PC-3 (cell line): Measurements from ENCODE around the gene VTCN1. TPM values are rescaled to one million over a fixed set of nuclear protein-coding genes. Genes with fewer than 3 reads are reported as not detected.

Experiments used
- ATAC-seq: fragments of 200-7000 bp; cut with Tn5 transposase; 2 replicates; pipeline ENCODE4 v1.9.1; 2020; ENCODE audit warnings: mild to moderate bottlenecking, moderate library complexity
- BruUV-seq: library from RNA; stranded (reverse); fragments of 400-500 nt; replicated peaks from 2 replicates; lab custom pipeline; 2021; lab: Mats Ljungman, UMichigan
- CTCF ChIA-PET: fragments of 300-600 bp; sonication (Branson Sonifier 250); formaldehyde crosslinking; loops from one replicate; lab custom pipeline; 2022; ENCODE audit warnings: antibody characterized with exemption; lab: Charles Lee
- POLR2A ChIA-PET: fragments of 300-600 bp; sonication (Branson Sonifier 250); formaldehyde crosslinking; loops from one replicate; lab custom pipeline; 2022; ENCODE audit warnings: antibody characterized with exemption; ENCODE audit not compliant: unreplicated experiment; lab: Charles Lee
- DNase-seq: peaks from one replicate; pipeline ENCODE4 v3.0.0-alpha.2; 2015
- H2AFZ ChIP-seq: fragments of 300-600 bp; sonication (generic); 2 replicates; pipeline ENCODE4 v1.6.0; 2016; ENCODE audit warnings: antibody characterized with exemption, low read length
- H3F3A ChIP-seq: fragments of 300-600 bp; sonication (generic); one replicate; pipeline ENCODE4 v1.6.0; 2017; ENCODE audit warnings: antibody characterized with exemption, low read length, control low read depth, mild to moderate bottlenecking; ENCODE audit not compliant: unreplicated experiment
- H3K27ac ChIP-seq: fragments of 300-600 bp; sonication (generic); 2 replicates; pipeline ENCODE4 v1.5.1; 2016; ENCODE audit warnings: mild to moderate bottlenecking, low read length
- H3K27me3 ChIP-seq: fragments of 300-600 bp; sonication (generic); 2 replicates; pipeline ENCODE4 v1.6.1; 2016; ENCODE audit warnings: low read length, mixed read lengths
- H3K36me3 ChIP-seq: fragments of 300-600 bp; sonication (generic); 2 replicates; pipeline ENCODE4 v1.6.1; 2016; ENCODE audit warnings: low read depth, mixed run types, low read length, mixed read lengths
- H3K4me1 ChIP-seq: fragments of 300-600 bp; sonication (generic); 2 replicates; pipeline ENCODE4 v1.5.1; 2016; ENCODE audit warnings: low read length; ENCODE audit not compliant: insufficient read depth
- H3K4me2 ChIP-seq: fragments of 300-600 bp; sonication (generic); 2 replicates; pipeline ENCODE4 v1.6.0; 2016; ENCODE audit warnings: low read length
- H3K4me3 ChIP-seq: fragments of 300-600 bp; sonication (generic); 2 replicates; pipeline ENCODE4 v1.5.1; 2016; ENCODE audit warnings: mild to moderate bottlenecking, low read length, mixed read lengths
- H3K79me2 ChIP-seq: fragments of 300-600 bp; sonication (generic); 2 replicates; pipeline ENCODE4 v1.6.1; 2017; ENCODE audit warnings: low read length, mixed read lengths
- H3K9ac ChIP-seq: fragments of 300-600 bp; sonication (generic); 2 replicates; pipeline ENCODE4 v1.6.0; 2016; ENCODE audit warnings: mild to moderate bottlenecking, low read length
- H3K9me2 ChIP-seq: fragments of 300-600 bp; sonication (generic); replicated peaks from 2 replicates; pipeline ENCODE4 v1.6.1; 2016; ENCODE audit warnings: mixed run types, low read length, mixed read lengths
- H3K9me3 ChIP-seq: fragments of 300-600 bp; sonication (generic); 2 replicates; pipeline ENCODE4 v1.6.1; 2016; ENCODE audit warnings: low read length, mixed read lengths
- H4K20me1 ChIP-seq: fragments of 300-600 bp; sonication (generic); 2 replicates; pipeline ENCODE4 v1.6.1; 2016; ENCODE audit warnings: low read length, mixed read lengths
- EZH2 ChIP-seq: fragments of 300-600 bp; sonication (generic); IDR thresholded peaks from one replicate; pipeline ENCODE4 v1.6.1; 2017; ENCODE audit warnings: antibody characterized with exemption, mild to moderate bottlenecking, low read length; ENCODE audit not compliant: unreplicated experiment
- EZH2phosphoT487 ChIP-seq: fragments of 300-600 bp; sonication (generic); IDR thresholded peaks from 2 replicates; pipeline ENCODE4 v1.6.1; 2018; ENCODE audit warnings: mild to moderate bottlenecking, antibody characterized with exemption, low read length, borderline replicate concordance
- intact Hi-C: fragments of 100-400 bp; cut with micrococcal nuclease; formaldehyde crosslinking; loops from 2 replicates; pipeline ENCODE4 v1.9.0; 2023
- total RNA-seq: library from RNA; depleted of rRNA; stranded (reverse); fragments of >200 nt; gene quantifications from 2 replicates; pipeline ENCODE4 v1.2.3, GENCODE V29; 2014
- TF ChIP-seq, protein P1 (sequence below): fragments of 300-600 bp; sonication (generic); conservative IDR thresholded peaks from 2 replicates; pipeline ENCODE4 v1.5.1; 2017; ENCODE audit warnings: antibody characterized with exemption, low read depth, mild to moderate bottlenecking, low read length

VTCN1 gene
- total RNA-seq, 1 experiment from 2014 or later: not detected

DNA sequence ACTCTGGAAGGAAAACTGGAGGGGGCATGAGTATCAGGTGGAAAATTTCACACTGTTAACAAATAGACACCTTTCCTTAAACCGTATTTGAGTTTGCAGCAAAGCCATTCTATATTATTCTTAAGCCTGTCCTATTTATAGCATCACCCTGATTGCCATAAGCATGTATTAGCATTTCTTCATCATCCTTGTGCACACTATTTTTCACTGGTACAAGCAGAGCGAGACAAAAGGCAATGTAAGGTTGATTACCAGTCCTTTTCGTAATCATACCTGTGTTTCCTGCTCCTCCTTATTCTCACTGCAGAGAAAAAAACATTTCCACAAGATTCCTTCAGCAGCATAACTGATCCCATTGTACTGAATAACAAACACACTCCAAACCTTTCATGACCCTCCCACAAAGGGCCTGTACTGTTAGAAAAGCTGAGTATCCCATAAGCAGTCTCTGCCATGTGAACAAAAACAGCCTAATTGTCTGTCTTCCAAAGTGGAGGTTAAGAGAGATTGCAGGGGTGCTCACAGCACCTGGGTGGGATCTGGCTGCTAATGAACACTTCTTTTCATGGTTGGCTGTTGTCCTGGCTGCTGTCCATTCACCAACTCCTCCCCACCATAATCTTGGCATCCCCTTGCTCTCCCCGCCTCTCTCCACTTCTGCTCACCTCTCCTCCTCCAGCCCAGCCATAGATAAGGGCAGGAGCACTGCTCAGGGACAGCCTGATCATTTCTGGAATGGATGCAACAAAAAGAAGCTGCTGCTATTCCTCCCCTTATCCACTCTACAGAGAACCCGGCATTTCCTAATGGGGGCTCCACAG lies 30.4 kb downstream of the VTCN1 start:
- Histone ChIP-seq H3K4me1 (no peaks in the 10 kb centered on the region), H3K4me3 (no peak overlapping the region), H4K20me1 (no peaks in the 10 kb centered on the region), H3K27me3 (no peaks in the 10 kb centered on the region), H3K9me2 (no peaks in the 10 kb centered on the region), H3K9ac (no peak overlapping the region), H3K9me3 (no peaks in the 10 kb centered on the region), H3K36me3 (no peaks in the 10 kb centered on the region), H2AFZ (no peak overlapping the region), H3K27ac (no peak overlapping the region), H3F3A (no peaks in the 10 kb centered on the region), H3K4me2 (no peak overlapping the region), H3K79me2 (no peaks in the 10 kb centered on the region)
- intact Hi-C loops: no loop called here
- ATAC-seq (no peak), DNase-seq (no peak)
- BruUV-seq: no TSS peak
- POLR2A ChIA-PET: no interaction called here
- no peak for TF ChIP-seq EZH2phosphoT487
- CTCF ChIA-PET: no interaction called here

DNA sequence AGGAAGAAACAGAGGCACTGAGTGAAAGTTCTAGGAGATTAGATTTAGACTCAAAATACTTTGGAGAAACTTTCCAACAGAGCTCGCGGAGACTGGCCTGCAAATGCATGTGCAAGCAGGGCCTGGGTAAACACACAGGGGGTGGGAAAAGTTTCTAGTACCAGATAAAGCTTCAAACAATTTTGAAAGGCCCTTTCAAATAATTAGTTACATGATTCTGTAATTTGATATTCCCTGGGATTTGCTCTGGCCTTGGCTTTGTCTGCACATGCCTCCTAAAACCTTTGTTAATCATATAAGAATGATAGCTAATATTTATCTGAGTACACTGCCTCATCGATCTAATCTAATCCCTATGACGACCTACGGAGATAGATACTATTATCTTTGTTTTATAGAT lies 31.3 kb downstream of the VTCN1 start:
- TF ChIP-seq EZH2: no peak
- TF ChIP-seq, protein P1, sequence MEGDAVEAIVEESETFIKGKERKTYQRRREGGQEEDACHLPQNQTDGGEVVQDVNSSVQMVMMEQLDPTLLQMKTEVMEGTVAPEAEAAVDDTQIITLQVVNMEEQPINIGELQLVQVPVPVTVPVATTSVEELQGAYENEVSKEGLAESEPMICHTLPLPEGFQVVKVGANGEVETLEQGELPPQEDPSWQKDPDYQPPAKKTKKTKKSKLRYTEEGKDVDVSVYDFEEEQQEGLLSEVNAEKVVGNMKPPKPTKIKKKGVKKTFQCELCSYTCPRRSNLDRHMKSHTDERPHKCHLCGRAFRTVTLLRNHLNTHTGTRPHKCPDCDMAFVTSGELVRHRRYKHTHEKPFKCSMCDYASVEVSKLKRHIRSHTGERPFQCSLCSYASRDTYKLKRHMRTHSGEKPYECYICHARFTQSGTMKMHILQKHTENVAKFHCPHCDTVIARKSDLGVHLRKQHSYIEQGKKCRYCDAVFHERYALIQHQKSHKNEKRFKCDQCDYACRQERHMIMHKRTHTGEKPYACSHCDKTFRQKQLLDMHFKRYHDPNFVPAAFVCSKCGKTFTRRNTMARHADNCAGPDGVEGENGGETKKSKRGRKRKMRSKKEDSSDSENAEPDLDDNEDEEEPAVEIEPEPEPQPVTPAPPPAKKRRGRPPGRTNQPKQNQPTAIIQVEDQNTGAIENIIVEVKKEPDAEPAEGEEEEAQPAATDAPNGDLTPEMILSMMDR: no peak
- TF ChIP-seq EZH2phosphoT487: no peak
- Histone ChIP-seq H3K36me3 (no peaks in the 10 kb centered on the region), H3K27me3 (no peaks in the 10 kb centered on the region), H3K4me1 (no peaks in the 10 kb centered on the region), H4K20me1 (no peaks in the 10 kb centered on the region), H2AFZ (no peak overlapping the region), H3K9me3 (no peaks in the 10 kb centered on the region), H3K4me2 (no peak overlapping the region), H3K9me2 (no peaks in the 10 kb centered on the region), H3F3A (no peaks in the 10 kb centered on the region), H3K4me3 (no peak overlapping the region), H3K27ac (no peak overlapping the region), H3K9ac (no peak overlapping the region), H3K79me2 (no peaks in the 10 kb centered on the region)
- ChIA-PET CTCF (no interaction called here), POLR2A (no interaction called here)
- BruUV-seq: no TSS peak
- ATAC-seq (no peak), DNase-seq (no peak)
- intact Hi-C loops: no loop called here

DNA sequence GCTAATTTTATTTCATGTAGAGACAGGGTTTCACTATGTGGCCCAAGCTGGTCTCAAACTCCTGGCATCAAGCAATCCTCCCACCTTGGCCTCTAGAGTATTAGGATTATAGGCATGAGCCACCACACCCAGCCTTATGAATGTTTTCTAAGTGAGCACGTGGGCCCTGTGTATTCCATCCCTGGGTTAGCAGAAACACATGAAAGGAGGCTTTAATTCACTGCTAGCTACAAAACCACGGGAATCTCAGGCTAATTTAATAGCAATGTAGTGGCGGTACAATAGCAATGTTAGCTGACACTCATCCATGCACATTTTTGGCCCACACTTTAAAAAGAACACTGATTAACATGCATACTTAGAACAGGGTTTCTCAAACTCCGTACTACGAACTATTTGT lies 32.0 kb downstream of the VTCN1 start:
- Histone ChIP-seq H3F3A (no peaks in the 10 kb centered on the region), H4K20me1 (no peaks in the 10 kb centered on the region), H3K4me2 (no peak overlapping the region), H3K4me1 (no peaks in the 10 kb centered on the region), H3K79me2 (no peaks in the 10 kb centered on the region), H3K36me3 (no peaks in the 10 kb centered on the region), H3K27ac (no peak overlapping the region), H3K9me2 (no peaks in the 10 kb centered on the region), H3K9me3 (no peaks in the 10 kb centered on the region), H3K9ac (no peak overlapping the region), H3K4me3 (no peak overlapping the region), H3K27me3 (no peaks in the 10 kb centered on the region), H2AFZ (no peak overlapping the region)
- ATAC-seq: no peak
- ChIA-PET POLR2A (no interaction called here), CTCF (no interaction called here)
- no TSS peak for BruUV-seq
- DNase-seq: no peak
- TF ChIP-seq EZH2phosphoT487: no peak
- TF ChIP-seq EZH2: no peak
- TF ChIP-seq, protein P1: no peak
- intact Hi-C loops: no loop called here
